ENCODE results near the gene FERMT3. TPM values are rescaled to one million over a fixed set of nuclear protein-coding genes. Genes with fewer than 3 reads are reported as not detected.

FERMT3 gene
- total and polyA plus RNA-seq, 2 donors (not counting 3 experiments of a cell fraction or from before 2014, with no cell fraction given): 64.4 to 100 TPM

GRCh38 chr11:64232182-64232966, 25.9 kb downstream of the FERMT3 start:
- H3K27ac ChIP-seq (ENCODE audit: insufficient read depth, low read depth, low read length): no peak overlapping the region
- no peak overlapping the region for H3K4me2 ChIP-seq (ENCODE audit: insufficient read depth, low read length)
- no TSS peak for BruUV-seq (replicated peaks)
- no peaks in the 10 kb centered on the region for H3K27me3 ChIP-seq (ENCODE audit: control insufficient read depth in 2 of 2, insufficient read depth in 2 of 2, low read length in 2 of 2)
- H3K9ac ChIP-seq (replicated peaks; ENCODE audit: extremely low read depth, insufficient read depth, low read length): no peak overlapping the region
- peaks cover 10% of the 10 kb centered on the region for H3K4me1 ChIP-seq (ENCODE audit: control insufficient read depth, extremely low read depth, insufficient read depth, low read length)
- ChIA-PET POLR2A (no interaction called here), CTCF (interaction anchor here (1.1 to 2.1 kb wide), 4 partner anchors 25 to 72 kb away, joined by 4 to 10 read pairs (median 5); no protein-coding TSS in a partner anchor)
- H2AFZ ChIP-seq (ENCODE audit: low read depth, low read length): no peak overlapping the region
- H3K9me3 ChIP-seq (replicated peaks; ENCODE audit: control insufficient read depth, insufficient read depth, low read length): no peaks in the 10 kb centered on the region
- H3K9me1 ChIP-seq (replicated peaks; ENCODE audit: control insufficient read depth, extremely low read depth, insufficient read depth, low read length): no peaks in the 10 kb centered on the region
- intact Hi-C loops (cut with micrococcal nuclease) (loop anchor here (5.0 kb wide), 1 partner anchor 45 kb away; the partner anchor contains the start of gene STIP1), dilution Hi-C loops (cut with MboI; ENCODE audit: extremely low pct_ligation_motif_present, low sequenced_read_pairs) (no loop called here)
- FAIRE-seq (no peak), DNase-seq (ENCODE audit: low read depth, low spot score) (no peak)
- no peaks in the 10 kb centered on the region for H3K79me2 ChIP-seq (ENCODE audit: control insufficient read depth, insufficient read depth, low read length)
- no peaks in the 10 kb centered on the region for H4K20me1 ChIP-seq (replicated peaks; ENCODE audit: control insufficient read depth, extremely low read depth, insufficient read depth, low read length)
- TF ChIP-seq CTCF (IDR thresholded peaks at IDR 0.05; ENCODE audit: extremely low read depth in 1 of 2, insufficient read depth in 1 of 2, low read depth in 1 of 2, low read length in 2 of 2) (no peak), JUN (IDR thresholded peaks at IDR 0.05; ENCODE audit: borderline replicate concordance, insufficient read depth, insufficient read length, low read depth) (no peak), EZH2 (IDR thresholded peaks at IDR 0.05; ENCODE audit: borderline replicate concordance, low read depth, low read length, severe bottlenecking) (no peak), GATA2 (IDR thresholded peaks at IDR 0.05; ENCODE audit: insufficient read depth, insufficient read length, low read depth, low read length) (no peak), FOS (IDR thresholded peaks at IDR 0.05; ENCODE audit: borderline replicate concordance, insufficient read depth, low read length) (no peak), MAX (IDR thresholded peaks at IDR 0.05; ENCODE audit: insufficient read depth, insufficient read length) (no peak), POLR2A (IDR thresholded peaks at IDR 0.05; ENCODE audit: low read depth, low read length) (no peak), POLR2AphosphoS5 (IDR thresholded peaks at IDR 0.05; ENCODE audit: insufficient read depth, low read depth, low read length) (no peak), MYC (IDR thresholded peaks at IDR 0.05; ENCODE audit: low read depth, low read length) (no peak)
- H3K4me3 ChIP-seq (replicated peaks in 1 of 3; ENCODE audit: insufficient read depth in 1 of 3, low read depth in 1 of 3, low read length in 3 of 3): no peak overlapping the region
- peaks cover 0 to 2% of the 10 kb centered on the region in 2 experiments for H3K36me3 ChIP-seq (ENCODE audit: control insufficient read depth in 2 of 2, extremely low read depth in 1 of 2, insufficient read depth in 2 of 2, low read length in 2 of 2)

Measured in endothelial cell of umbilical vein (primary cell).